Loucy (cell line): ENCODE data around the gene STXBP2.

Experiments used
- H2AFZ ChIP-seq: fragments of 200-600 bp; sonication (generic); 2 replicates; pipeline ENCODE4 v1.6.0; 2016; ENCODE audit warnings: antibody characterized with exemption, mild to moderate bottlenecking, low read length, moderate library complexity
- H3F3A ChIP-seq: fragments of 200-600 bp; 2 replicates; pipeline ENCODE4 v1.6.0; 2016; ENCODE audit warnings: antibody characterized with exemption, low read depth, mild to moderate bottlenecking
- H3K27me3 ChIP-seq: fragments of 200-600 bp; sonication (generic); 2 replicates; pipeline ENCODE4 v1.6.1; 2014; ENCODE audit warnings: low read length, mild to moderate bottlenecking; ENCODE audit not compliant: insufficient read depth, poor library complexity, severe bottlenecking
- H3K36me3 ChIP-seq: fragments of 200-600 bp; sonication (generic); 2 replicates; pipeline ENCODE4 v1.6.1; 2016; ENCODE audit warnings: low read length; ENCODE audit not compliant: insufficient read depth
- H3K4me1 ChIP-seq: fragments of 200-600 bp; sonication (generic); 2 replicates; pipeline ENCODE4 v1.5.1; 2014; ENCODE audit warnings: low read length, mild to moderate bottlenecking; ENCODE audit not compliant: insufficient read depth, poor library complexity, severe bottlenecking
- H3K4me2 ChIP-seq: fragments of 200-600 bp; sonication (generic); 2 replicates; pipeline ENCODE4 v1.6.0; 2014; ENCODE audit warnings: antibody characterized with exemption, low read length, low read depth, mild to moderate bottlenecking; ENCODE audit not compliant: poor library complexity, severe bottlenecking
- H3K4me3 ChIP-seq: fragments of 200-600 bp; sonication (generic); 2 replicates; pipeline ENCODE4 v1.5.1; 2014; ENCODE audit warnings: low read length, mild to moderate bottlenecking, mixed read lengths; ENCODE audit not compliant: poor library complexity, severe bottlenecking
- H3K79me2 ChIP-seq: fragments of 200-600 bp; sonication (generic); 2 replicates; pipeline ENCODE4 v1.6.1; 2014; ENCODE audit warnings: low read length; ENCODE audit not compliant: insufficient read depth
- H3K9ac ChIP-seq: fragments of 200-600 bp; sonication (generic); 2 replicates; pipeline ENCODE4 v1.6.0; 2014; ENCODE audit warnings: mild to moderate bottlenecking, low read depth, low read length, moderate library complexity; ENCODE audit not compliant: poor library complexity, severe bottlenecking
- H3K9me2 ChIP-seq: fragments of 200-600 bp; sonication (generic); replicated peaks from 2 replicates; pipeline ENCODE4 v1.6.1; 2016; ENCODE audit warnings: low read depth, low read length, mixed read lengths
- H3K9me3 ChIP-seq: fragments of 200-600 bp; sonication (generic); 2 replicates; pipeline ENCODE4 v1.6.1; 2014; ENCODE audit warnings: mild to moderate bottlenecking, antibody characterized with exemption, low read length, low read depth; ENCODE audit not compliant: insufficient read depth
- H4K20me1 ChIP-seq: fragments of 200-600 bp; sonication (generic); 2 replicates; pipeline ENCODE4 v1.6.0; 2014; ENCODE audit warnings: antibody characterized with exemption, low read length, mild to moderate bottlenecking; ENCODE audit not compliant: insufficient read depth, poor library complexity, severe bottlenecking
- EZH2phosphoT487 ChIP-seq: fragments of 200-600 bp; IDR thresholded peaks from 2 replicates; pipeline ENCODE4 v1.6.1; 2018; ENCODE audit warnings: antibody characterized with exemption, mild to moderate bottlenecking, moderate library complexity, borderline replicate concordance
- TF ChIP-seq, protein P1 (sequence below): fragments of 200-600 bp; sonication (generic); conservative IDR thresholded peaks from 2 replicates; pipeline ENCODE4 v1.5.1; 2014; ENCODE audit warnings: mild to moderate bottlenecking, antibody characterized with exemption, low read length

STXBP2 gene

DNA sequence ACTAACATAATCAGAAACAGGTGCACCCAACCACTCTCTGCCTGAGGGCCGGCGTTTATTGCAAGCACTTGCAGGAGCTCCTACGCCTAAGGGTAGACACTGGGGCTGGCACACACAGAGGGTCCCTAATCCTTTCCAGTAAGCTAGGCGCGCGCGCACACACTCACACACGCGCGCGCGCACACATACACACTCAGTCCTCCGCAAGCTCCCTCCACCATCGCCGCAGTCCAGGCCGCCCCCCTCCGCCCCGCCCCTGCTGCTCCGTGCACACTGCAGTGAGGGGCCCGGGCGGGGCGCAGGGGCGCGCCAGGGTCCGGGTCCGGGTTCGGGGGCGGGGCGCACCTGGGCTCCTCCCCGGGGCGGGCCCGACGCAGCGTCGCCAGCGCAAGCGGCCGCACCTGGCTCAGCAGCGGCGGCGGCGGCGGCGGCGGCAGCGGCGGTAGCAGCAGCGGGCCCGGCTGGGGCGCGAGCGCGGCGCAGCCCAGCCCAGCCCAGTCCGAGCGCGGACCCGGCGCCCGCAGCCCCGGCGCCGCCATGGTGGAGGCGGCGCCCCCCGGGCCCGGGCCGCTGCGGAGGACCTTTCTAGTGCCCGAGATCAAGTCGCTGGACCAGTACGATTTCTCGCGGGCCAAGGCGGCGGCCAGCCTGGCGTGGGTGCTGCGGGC lies 41.3 kb upstream of the STXBP2 start, which contains the start of gene CAMSAP3:
CAMSAP3 (plus strand) TSS at position 398 of the 668 bp plus-strand sequence; CDS start at position 538, 140 bp downstream.
- no peak within 1 kb of the TSS for H3K4me3 ChIP-seq
- H3F3A ChIP-seq = no peaks in the 10 kb centered on the region
- TF ChIP-seq, protein P1, sequence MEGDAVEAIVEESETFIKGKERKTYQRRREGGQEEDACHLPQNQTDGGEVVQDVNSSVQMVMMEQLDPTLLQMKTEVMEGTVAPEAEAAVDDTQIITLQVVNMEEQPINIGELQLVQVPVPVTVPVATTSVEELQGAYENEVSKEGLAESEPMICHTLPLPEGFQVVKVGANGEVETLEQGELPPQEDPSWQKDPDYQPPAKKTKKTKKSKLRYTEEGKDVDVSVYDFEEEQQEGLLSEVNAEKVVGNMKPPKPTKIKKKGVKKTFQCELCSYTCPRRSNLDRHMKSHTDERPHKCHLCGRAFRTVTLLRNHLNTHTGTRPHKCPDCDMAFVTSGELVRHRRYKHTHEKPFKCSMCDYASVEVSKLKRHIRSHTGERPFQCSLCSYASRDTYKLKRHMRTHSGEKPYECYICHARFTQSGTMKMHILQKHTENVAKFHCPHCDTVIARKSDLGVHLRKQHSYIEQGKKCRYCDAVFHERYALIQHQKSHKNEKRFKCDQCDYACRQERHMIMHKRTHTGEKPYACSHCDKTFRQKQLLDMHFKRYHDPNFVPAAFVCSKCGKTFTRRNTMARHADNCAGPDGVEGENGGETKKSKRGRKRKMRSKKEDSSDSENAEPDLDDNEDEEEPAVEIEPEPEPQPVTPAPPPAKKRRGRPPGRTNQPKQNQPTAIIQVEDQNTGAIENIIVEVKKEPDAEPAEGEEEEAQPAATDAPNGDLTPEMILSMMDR = no peak
- no peak for TF ChIP-seq EZH2phosphoT487
- no peak within 1 kb of the TSS for H2AFZ ChIP-seq
- no peaks in the 10 kb centered on the region for H4K20me1 ChIP-seq
- H3K36me3 ChIP-seq = no peaks in the 10 kb centered on the region
- H3K4me1 ChIP-seq = no peaks in the 10 kb centered on the region
- H3K79me2 ChIP-seq = no peaks in the 10 kb centered on the region
- H3K9me3 ChIP-seq = no peaks in the 10 kb centered on the region
- H3K4me2 ChIP-seq = no peak within 1 kb of the TSS
- no peaks in the 10 kb centered on the region for H3K9me2 ChIP-seq
- no peaks in the 10 kb centered on the region for H3K27me3 ChIP-seq
- no peak within 1 kb of the TSS for H3K9ac ChIP-seq

DNA sequence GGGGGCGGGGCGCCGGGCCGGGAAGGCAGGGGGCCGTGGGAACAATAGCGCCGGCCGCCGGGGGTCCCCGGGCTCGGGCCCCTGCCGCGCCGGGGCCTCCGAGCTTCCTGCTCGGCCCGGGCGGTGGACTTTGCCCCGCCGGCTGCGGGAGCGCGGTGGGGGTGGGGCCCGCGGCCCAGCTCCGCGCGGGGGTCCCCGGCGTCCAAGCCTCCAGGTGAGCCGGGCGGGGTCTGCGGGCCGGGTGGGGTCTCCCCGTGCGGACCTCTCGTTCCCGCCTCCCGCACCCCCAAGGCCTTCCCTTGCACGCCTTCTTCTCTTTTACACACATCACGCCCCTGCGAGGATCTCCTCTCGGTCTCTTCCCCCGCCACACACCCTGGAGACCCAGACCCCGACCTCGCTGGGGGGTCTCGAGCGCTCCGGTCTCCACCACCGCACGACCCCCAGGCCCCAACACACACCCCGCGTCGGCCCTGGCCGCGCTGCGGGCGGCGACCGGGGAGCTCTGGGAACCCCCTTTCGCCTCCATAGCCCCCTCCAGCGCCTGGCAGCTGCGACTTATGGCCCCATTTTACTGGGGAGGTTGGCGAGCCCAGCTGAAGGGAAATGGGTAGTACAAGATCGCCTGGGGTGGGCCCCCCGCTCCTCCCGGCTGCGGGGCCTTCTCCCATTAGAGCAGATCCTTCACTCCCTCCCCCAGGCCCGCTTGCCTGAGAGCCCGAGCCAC lies 40.5 kb upstream of the STXBP2 start:
- no peak overlapping the region for H2AFZ ChIP-seq
- no peaks in the 10 kb centered on the region for H3K4me1 ChIP-seq
- H3K36me3 ChIP-seq = no peaks in the 10 kb centered on the region
- no peaks in the 10 kb centered on the region for H3K9me2 ChIP-seq
- H3K27me3 ChIP-seq = no peaks in the 10 kb centered on the region
- TF ChIP-seq, protein P1 = no peak
- TF ChIP-seq EZH2phosphoT487 = no peak
- H4K20me1 ChIP-seq = no peaks in the 10 kb centered on the region
- no peak overlapping the region for H3K4me2 ChIP-seq
- no peaks in the 10 kb centered on the region for H3K9me3 ChIP-seq
- H3K79me2 ChIP-seq = no peaks in the 10 kb centered on the region
- no peak overlapping the region for H3K9ac ChIP-seq
- H3F3A ChIP-seq = no peaks in the 10 kb centered on the region
- H3K4me3 ChIP-seq = no peak overlapping the region

DNA sequence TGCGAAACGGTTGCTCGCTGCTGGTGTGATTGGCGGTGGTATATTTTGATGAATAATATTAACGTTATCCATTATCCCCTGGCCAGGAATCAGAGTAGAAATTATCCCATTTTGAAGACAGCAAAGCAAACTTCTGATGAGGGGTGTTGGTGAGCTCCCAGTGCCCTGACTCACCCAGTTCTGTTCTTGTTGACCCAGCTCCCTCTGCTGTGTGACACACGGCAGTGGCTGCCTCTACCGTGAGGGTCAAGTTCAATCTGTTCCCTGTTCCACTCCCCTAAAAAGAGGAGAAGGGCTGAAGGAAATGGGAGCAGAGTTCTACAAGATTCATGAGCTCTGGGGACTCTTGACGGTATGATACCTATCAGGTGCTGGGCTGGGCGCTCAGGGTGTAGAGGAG lies 39.2 kb upstream of the STXBP2 start:
- no peak overlapping the region for H3K4me2 ChIP-seq
- no peak overlapping the region for H3K4me3 ChIP-seq
- H3K27me3 ChIP-seq = no peaks in the 10 kb centered on the region
- H4K20me1 ChIP-seq = no peaks in the 10 kb centered on the region
- H3K4me1 ChIP-seq = no peaks in the 10 kb centered on the region
- H3K9me2 ChIP-seq = no peaks in the 10 kb centered on the region
- no peaks in the 10 kb centered on the region for H3K36me3 ChIP-seq
- no peak for TF ChIP-seq EZH2phosphoT487
- TF ChIP-seq, protein P1 = no peak
- no peaks in the 10 kb centered on the region for H3K79me2 ChIP-seq
- H3K9ac ChIP-seq = no peak overlapping the region
- H2AFZ ChIP-seq = no peak overlapping the region
- H3F3A ChIP-seq = no peaks in the 10 kb centered on the region
- H3K9me3 ChIP-seq = no peaks in the 10 kb centered on the region
